ENCODE data around the gene AGXT2.
"Not testable (repeated sequence)": the region's sequence is repeated elsewhere in the genome, so short reads cannot be mapped to it uniquely, and the experiment has no call there.

The AGXT2 gene

GRCh38 chr5:35052838-35053237 is 5.1 kb upstream of the AGXT2 start:
- DNase-seq (ENCODE audit: low spot score): no peak

- no peak for DNase-seq (ENCODE audit: low spot score)
Measured at GRCh38 chr5:35050541-35051126, 2.9 kb upstream of the AGXT2 start.

- no peak for DNase-seq (ENCODE audit: low spot score)
Measured at GRCh38 chr5:35048910-35049309, 1.2 kb upstream of the AGXT2 start.

DNA sequence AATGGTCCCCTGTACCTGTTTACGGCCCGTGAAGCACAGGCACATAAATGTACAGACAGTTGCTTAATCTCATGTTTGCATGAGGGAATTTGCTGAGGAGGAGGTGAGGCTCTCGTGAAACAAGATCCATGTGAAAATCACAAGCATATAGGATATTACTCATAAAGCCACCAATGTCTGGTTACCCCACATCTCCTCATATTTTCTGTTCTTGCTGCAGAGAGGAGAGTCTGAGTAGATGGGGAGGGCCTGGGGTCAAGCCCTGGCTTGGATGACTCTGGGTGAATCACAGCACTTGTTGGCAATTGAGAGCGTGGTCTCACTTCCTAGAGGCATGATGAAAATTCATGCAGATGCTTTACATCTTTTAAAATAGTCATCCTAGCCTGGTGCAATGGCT is 975 bp downstream of the AGXT2 start:
- no peak for DNase-seq (ENCODE audit: low spot score)

GRCh38 chr5:35045280-35045679 is 2.5 kb downstream of the AGXT2 start:
- DNase-seq (ENCODE audit: low spot score): no peak

- DNase-seq (ENCODE audit: low spot score): no peak
Measured at GRCh38 chr5:35044649-35045048, 3.1 kb downstream of the AGXT2 start.

DNA sequence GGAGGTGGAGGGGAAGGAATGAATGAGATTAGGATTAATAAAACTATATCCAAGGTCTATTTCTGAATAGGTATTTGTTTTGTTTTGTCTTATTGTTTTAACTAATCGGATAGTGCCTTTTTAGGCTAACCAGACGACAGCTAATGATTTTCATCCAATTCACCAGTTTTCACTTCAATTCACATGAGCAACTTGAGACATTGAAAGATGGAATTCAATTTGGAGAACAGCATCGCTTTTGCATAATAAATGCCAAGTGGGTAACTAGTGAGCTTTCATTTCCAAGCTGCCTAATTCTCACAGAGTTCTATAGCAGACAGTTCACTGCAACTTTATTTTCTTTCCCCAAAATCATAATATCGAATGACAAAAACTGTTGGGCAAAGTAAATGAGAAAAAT is 5.0 kb downstream of the AGXT2 start:
- DNase-seq (ENCODE audit: low spot score): no peak

DNA sequence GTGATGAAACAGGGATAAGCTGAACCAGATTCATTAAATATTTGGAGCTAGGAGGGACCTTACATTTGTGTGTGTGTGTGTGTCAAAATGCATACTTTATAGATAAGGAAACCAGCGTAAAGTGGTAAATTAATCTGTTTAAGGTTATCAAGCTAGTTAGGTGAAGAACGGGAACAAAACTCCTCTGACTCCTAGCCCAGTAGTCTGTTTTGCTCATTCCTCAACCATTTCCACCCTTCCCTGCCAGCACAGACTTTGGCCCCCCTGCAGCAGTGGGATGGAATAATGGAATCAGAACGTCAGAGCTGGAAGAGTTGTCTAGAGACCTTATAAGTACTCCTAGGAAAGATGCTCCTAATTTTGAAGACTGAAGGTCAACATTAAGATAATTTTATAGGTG is 6.5 kb downstream of the AGXT2 start:
- DNase-seq (ENCODE audit: low spot score): no peak

- no peak for DNase-seq (ENCODE audit: low spot score)
Measured at GRCh38 chr5:35038891-35039290, 8.9 kb downstream of the AGXT2 start.

GRCh38 chr5:35036536-35036935 is 11.2 kb downstream of the AGXT2 start:
- DNase-seq (ENCODE audit: low spot score): no peak

GRCh38 chr5:35035929-35036328 is 11.8 kb downstream of the AGXT2 start:
- not testable (repeated sequence) for DNase-seq (ENCODE audit: low spot score)

DNA sequence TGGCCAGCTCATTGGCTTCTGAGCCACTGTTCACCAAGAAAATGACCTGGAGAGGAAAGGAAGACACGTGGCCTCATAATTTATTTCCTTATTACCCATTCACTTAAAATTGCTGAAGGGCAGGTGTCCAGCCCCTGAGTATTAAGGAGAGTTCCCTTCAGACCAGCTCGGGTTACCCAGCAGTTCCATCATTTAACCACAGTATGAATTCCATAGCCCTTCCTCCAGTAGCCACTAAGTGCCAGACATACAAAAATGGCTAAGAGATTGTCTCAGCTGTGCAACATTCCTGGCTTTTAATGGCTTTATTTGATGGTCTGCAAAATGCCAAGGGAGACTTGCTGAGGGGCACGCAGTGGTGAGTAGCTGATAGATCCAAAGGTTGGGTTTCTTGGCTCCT is 12.5 kb downstream of the AGXT2 start:
- no peak for DNase-seq (ENCODE audit: low spot score)

GRCh38 chr5:35032356-35032755 is 15.4 kb downstream of the AGXT2 start:
- DNase-seq (ENCODE audit: low spot score): no peak

DNA sequence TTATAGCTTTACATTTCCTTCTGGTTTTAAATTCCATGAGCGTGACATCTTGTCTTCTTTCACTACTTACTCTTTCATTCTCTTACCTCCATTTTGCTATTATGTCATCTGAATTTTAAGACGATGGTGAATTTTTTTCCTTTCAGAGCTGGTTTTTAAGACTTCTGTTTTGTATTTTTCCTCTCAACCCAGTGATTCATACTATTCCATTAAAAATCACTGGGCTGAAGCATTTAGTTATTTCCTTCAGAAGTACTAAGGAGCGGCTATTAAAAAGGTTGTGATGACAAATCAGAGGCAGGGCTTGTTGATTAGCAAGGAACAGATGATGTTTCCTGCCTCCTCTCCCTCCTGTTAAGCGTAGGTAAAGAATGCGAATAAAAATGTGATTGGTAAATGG is 16.5 kb downstream of the AGXT2 start:
- no peak for DNase-seq (ENCODE audit: low spot score)

DNA sequence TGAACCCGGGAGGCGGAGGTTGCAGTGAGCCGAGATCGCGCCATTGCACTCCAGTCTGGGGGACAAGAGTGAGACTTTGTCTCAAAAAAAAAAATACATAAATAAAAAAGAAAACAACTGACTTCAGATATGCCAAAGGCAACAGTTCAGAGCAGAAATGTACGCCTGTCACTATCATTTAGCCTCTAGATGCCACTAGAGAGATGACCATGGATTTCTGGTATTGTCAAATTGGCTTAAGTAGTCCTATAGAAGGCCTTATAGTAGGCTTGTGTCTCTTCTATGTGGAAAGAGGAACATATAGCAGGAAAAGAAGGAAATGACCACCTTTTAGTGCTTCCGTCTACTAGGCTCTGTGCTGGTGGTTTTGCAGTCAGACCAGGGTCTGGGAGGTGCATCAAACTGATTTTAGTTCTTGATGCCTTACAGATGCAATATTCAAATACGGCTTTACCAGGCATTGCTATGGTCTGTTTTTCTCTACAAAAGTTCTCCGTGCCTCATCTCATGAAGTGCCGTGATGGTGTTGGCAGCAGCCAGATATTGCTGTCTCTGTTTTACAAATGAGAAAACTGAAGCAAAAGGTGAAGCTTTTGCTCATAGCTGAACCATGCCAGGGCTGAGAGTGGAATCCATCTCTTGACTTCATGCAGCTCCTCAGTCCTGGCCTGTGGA is 17.2 kb downstream of the AGXT2 start:
- no peak for DNase-seq (ENCODE audit: low spot score)

DNA sequence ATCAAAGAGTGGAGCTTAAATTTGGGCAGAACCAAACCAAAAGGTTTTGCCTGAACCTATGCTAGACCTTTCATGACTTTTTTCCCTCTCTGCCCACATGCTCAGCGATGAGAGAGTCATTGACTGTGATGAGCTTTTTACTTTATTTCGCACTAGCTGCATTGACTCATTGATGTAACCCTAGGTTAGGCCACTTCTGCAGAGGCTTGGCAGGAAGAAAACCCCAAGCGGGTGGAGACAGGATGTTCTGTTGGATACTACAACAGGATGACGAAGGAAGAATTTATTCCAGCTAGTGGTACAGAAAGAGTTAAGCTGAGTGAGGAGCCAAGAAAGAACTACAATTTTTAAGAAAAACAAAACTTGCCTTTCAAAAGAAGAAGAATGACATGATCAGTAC is 18.4 kb downstream of the AGXT2 start:
- DNase-seq (ENCODE audit: low spot score): no peak

DNA sequence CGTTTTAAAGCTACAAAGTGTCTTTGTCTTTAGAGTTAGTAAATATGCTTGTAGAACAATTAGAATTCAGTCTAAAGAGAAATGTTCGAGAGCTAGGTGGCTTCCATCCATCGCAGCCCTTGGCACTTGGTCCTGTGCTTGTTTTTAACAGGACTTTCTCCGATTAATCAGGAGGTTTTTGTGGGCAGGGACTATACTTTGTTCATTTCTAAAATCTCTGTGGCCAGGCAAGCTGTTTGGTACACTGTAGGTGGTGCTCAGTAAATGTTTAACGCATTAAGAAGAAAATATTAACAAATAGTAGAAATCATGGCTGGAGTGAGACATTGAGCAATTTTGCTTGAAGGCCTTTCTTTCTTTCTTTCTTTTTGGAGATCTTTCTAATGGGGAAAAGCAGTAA is 20.8 kb downstream of the AGXT2 start:
- no peak for DNase-seq (ENCODE audit: low spot score)

DNA sequence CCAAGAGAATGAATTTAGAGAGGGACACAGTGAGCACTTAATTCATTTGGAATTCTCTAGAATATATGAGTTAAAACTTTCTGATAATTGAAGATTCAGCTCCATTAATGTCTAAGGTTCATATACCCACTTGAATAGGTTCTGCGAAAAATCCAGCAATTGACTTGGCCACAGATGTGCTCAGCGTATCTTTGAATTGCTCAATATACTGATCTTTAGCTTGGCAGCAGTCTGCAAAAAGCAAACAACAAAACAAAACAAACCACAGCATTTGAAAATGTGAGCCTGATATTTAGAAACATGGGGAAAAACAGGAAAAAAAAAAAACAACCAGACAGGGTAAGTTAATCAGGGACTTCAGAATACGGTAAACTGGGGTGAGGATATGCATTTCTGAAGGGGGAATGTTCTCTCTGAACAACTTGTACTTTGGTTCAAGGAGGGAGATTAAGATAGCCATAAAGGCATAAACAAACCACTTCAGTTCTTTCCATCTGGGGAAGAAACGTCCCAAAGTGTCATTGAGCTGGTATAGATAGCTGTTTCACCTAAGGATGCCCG is 21.4 kb downstream of the AGXT2 start:
- no peak for DNase-seq (ENCODE audit: low spot score)

- no peak for DNase-seq (ENCODE audit: low spot score)
Measured at GRCh38 chr5:35024911-35025510, 22.7 kb downstream of the AGXT2 start.

GRCh38 chr5:35023391-35024178 is 24.2 kb downstream of the AGXT2 start:
- DNase-seq (ENCODE audit: low spot score): no peak

DNA sequence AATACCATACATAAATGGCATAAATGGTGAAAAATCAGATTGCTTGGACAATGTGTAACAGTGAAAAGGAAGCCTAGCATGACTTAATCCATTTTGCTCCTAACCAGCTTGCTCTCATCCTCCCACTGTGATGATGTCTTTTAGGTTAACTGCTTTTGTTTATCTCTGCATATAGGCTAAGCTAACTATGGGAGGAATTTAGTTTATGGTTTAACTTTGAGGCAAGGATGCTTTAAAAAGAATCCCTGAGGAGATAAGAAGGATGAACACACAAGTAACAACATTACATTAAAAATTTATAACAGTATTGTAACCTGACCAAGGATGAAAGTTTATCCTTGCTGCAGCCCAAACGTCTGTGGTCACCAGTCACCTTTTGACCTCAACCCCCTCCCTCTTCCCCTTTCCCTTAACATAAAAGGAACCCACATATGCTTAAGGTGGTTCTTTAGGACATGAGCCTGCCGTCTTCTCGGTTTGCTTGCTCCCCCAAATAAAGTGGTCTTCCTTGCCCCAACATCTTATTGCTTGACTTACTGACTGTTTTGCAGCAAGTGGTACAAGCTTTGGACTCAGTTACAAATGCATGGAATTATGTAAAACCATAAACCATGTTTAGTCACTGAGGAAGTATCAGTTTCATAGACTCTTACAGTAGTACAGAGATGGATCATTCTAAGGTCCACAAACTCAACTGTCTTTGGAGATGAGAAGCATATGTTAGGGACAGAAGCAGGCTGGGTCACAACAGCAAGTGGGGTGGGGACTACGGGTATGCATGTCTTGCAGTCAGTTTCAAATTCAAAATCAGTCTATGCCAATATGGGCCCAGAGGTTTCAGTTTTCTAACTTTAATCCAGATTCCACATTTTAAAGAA is 31.3 kb downstream of the AGXT2 start:
- DNase-seq (ENCODE audit: low spot score): no peak

DNA sequence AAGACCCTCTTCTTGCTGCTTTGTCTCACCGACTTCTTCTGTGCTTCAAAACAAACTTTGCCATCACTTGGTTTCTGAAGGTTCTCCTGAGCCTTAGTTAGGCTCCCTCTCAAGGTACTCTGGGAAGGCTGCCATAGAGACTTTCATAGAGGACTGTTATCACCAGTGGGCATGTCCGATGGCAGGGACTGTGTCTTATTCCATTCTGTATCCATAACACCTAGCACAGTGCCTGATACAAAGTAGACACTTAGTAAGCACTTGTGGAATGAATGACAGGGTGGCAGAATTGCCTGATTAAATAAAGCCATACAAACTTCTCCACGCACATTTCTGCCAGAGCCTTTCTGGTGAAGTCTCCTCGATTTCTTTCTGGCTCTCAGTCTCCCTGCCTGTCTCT is 32.7 kb downstream of the AGXT2 start:
- DNase-seq (ENCODE audit: low spot score): no peak
